K562 (cell line): ENCODE measurements around the gene YPEL3. TPM values are rescaled to one million over a fixed set of nuclear protein-coding genes. Genes with fewer than 3 reads are reported as not detected.

Experiments used
- ATAC-seq: fragments of 200-7000 bp; cut with Tn5 transposase; 3 replicates; pipeline ENCODE4 v1.9.1; 2020; ENCODE audit warnings: moderate library complexity
- BruUV-seq: library from RNA; stranded (reverse); fragments of 400-500 nt; replicated peaks from 2 replicates; lab custom pipeline; 2021; lab: Mats Ljungman, UMichigan
- CTCF ChIA-PET: fragments of 300-600 bp; formaldehyde crosslinking; extraction: SDS; loops from one replicate; lab custom pipeline; 2021; ENCODE audit warnings: low intra/inter-chr PET ratio; lab: Yijun Ruan, JAX
- POLR2A ChIA-PET: fragments of 300-600, 350-650 bp; sonication (Branson Sonifier 250); formaldehyde crosslinking; extraction: SDS; loops from one replicate; lab custom pipeline; 2021; ENCODE audit warnings: antibody characterized with exemption, inconsistent platforms; lab: Yijun Ruan, JAX
- DNase-seq, 4 experiments: peaks; one replicate each; pipeline versions ENCODE4 v3.0.0 to v3.0.0-alpha.2; 2011 to 2018; ENCODE audit warnings: low spot score in 3 of 4, mixed read lengths in 3 of 4; ENCODE audit errors: extremely low read depth in 1 of 4
- FAIRE-seq: peaks from 2 replicates; lab custom pipeline; 2011; peaks lifted over from hg19 to GRCh38; lab: Jason Lieb, UNC
- H2AFZ ChIP-seq: 2 replicates; pipeline ENCODE4 v1.6.0; 2011; ENCODE audit warnings: low read depth, low read length, control low read depth, inconsistent platforms
- H3K27ac ChIP-seq: fragments of 200-600 bp; 3 replicates; pipeline ENCODE4 v1.8.0; 2011; ENCODE audit warnings: low read depth, mild to moderate bottlenecking, control low read depth, inconsistent platforms, low read length, moderate library complexity, mixed read lengths; ENCODE audit errors: extremely low read depth
- H3K27me3 ChIP-seq, 2 experiments: fragments of 300-600 bp in 1 of 2; 2 replicates in 1 of 2; 3 replicates in 1 of 2; pipeline versions ENCODE4 v1.6.0 to v1.8.0; 2011; ENCODE audit warnings: inconsistent platforms in 2 of 2, low read length in 2 of 2, mild to moderate bottlenecking in 1 of 2, mixed read lengths in 1 of 2, moderate library complexity in 1 of 2; ENCODE audit not compliant: control insufficient read depth in 2 of 2, insufficient read depth in 2 of 2
- H3K36me3 ChIP-seq: fragments of 300-600 bp; 3 replicates; pipeline ENCODE4 v1.8.0; 2011; ENCODE audit warnings: mild to moderate bottlenecking, low read length, inconsistent platforms; ENCODE audit not compliant: control insufficient read depth, insufficient read depth
- H3K4me1 ChIP-seq, 2 experiments: fragments of 200-600 bp in 1 of 2; replicated peaks in 1 of 2; 2 replicates in 1 of 2; 3 replicates in 1 of 2; pipeline versions ENCODE4 v1.5.1 to v1.8.0; 2011; ENCODE audit warnings: inconsistent platforms in 2 of 2, low read length in 2 of 2, mild to moderate bottlenecking in 1 of 2, mixed read lengths in 1 of 2, moderate library complexity in 1 of 2; ENCODE audit not compliant: control insufficient read depth in 2 of 2, insufficient read depth in 2 of 2
- H3K4me2 ChIP-seq: 2 replicates; pipeline ENCODE4 v1.6.1; 2011; ENCODE audit warnings: low read length, control low read depth, inconsistent platforms, mixed read lengths; ENCODE audit not compliant: insufficient read depth
- H3K4me3 ChIP-seq: fragments of 200-600 bp; sonication (generic), shearing (Covaris generic); 2 replicates; pipeline ENCODE4 v1.5.1; 2016; ENCODE audit warnings: control low read depth, inconsistent platforms
- H3K79me2 ChIP-seq: fragments of 200-600 bp; 3 replicates; pipeline ENCODE4 v1.8.0; 2011; ENCODE audit warnings: low read length, inconsistent platforms; ENCODE audit not compliant: control insufficient read depth, insufficient read depth
- H3K9ac ChIP-seq, 2 experiments: 2 replicates each; pipeline versions ENCODE4 v1.6.0 to v1.6.1; 2011; ENCODE audit warnings: low read depth in 2 of 2, low read length in 2 of 2, control low read depth in 1 of 2, inconsistent platforms in 1 of 2, mild to moderate bottlenecking in 1 of 2, mixed read lengths in 1 of 2; ENCODE audit not compliant: insufficient read depth in 1 of 2
- H3K9me1 ChIP-seq: one replicate; pipeline ENCODE4 v1.6.0; 2011; ENCODE audit warnings: inconsistent platforms, mild to moderate bottlenecking, low read length, moderate library complexity; ENCODE audit not compliant: control insufficient read depth, insufficient read depth
- H3K9me3 ChIP-seq: replicated peaks from 2 replicates; pipeline ENCODE4 v1.5.1; 2011; ENCODE audit warnings: low read depth, low read length, inconsistent platforms; ENCODE audit not compliant: control insufficient read depth, insufficient read depth
- H4K20me1 ChIP-seq: replicated peaks from 2 replicates; pipeline ENCODE4 v1.6.1; 2011; ENCODE audit warnings: low read length, inconsistent platforms, mixed read lengths; ENCODE audit not compliant: control insufficient read depth, insufficient read depth
- ARNT ChIP-seq, 2 experiments: fragments of 450-650 bp; IDR thresholded peaks; 2 replicates each; pipeline ENCODE4 v1.6.1; 2016; ENCODE audit warnings: mild to moderate bottlenecking in 1 of 2
- FOXA1 ChIP-seq: fragments of 450-650 bp; IDR thresholded peaks from 2 replicates; pipeline ENCODE4 v1.6.1; 2016; ENCODE audit warnings: mild to moderate bottlenecking, borderline replicate concordance
- HDGF ChIP-seq: fragments of 450-650 bp; IDR thresholded peaks from 2 replicates; pipeline ENCODE4 v1.6.1; 2016
- IRF2 ChIP-seq: sonication (generic); formaldehyde crosslinking; IDR thresholded peaks from 2 replicates; pipeline ENCODE4 v1.8.1; 2022; ENCODE audit warnings: mild to moderate bottlenecking, missing genetic modification reagents
- KDM2B ChIP-seq: fragments of 250-450 bp; sonication (Bioruptor Pico); IDR thresholded peaks from 2 replicates; pipeline ENCODE4 v1.8.0; 2021; ENCODE audit warnings: mild to moderate bottlenecking, moderate library complexity
- MAX ChIP-seq: sonication (generic); formaldehyde crosslinking; IDR thresholded peaks from 2 replicates; pipeline ENCODE4 v1.9.0; 2022; ENCODE audit warnings: mild to moderate bottlenecking, missing genetic modification reagents
- MXI1 ChIP-seq: IDR thresholded peaks from 2 replicates; pipeline ENCODE4 v1.6.1; 2011; ENCODE audit warnings: low read depth, mild to moderate bottlenecking, improper control_type of control experiment, low read length
- POLR2AphosphoS5 ChIP-seq: IDR thresholded peaks from 2 replicates; pipeline ENCODE4 v1.6.1; 2011; ENCODE audit warnings: mild to moderate bottlenecking, low read depth, low read length, moderate library complexity; ENCODE audit not compliant: control insufficient read depth, insufficient read depth
- RB1 ChIP-seq: fragments of 450-650 bp; IDR thresholded peaks from 2 replicates; pipeline ENCODE4 v1.6.1; 2017; ENCODE audit warnings: low read depth, mild to moderate bottlenecking
- SAFB ChIP-seq: fragments of 200-400 bp; formaldehyde crosslinking; IDR thresholded peaks from 2 replicates; pipeline ENCODE4 v1.6.1; 2017; ENCODE audit warnings: low read depth, low read length, borderline replicate concordance
- SMARCB1 ChIP-seq: IDR thresholded peaks from 2 replicates; pipeline ENCODE4 v1.6.1; 2011; ENCODE audit warnings: improper control_type of control experiment, low read depth; ENCODE audit not compliant: insufficient read length
- TAF1 ChIP-seq: IDR thresholded peaks from 2 replicates; pipeline ENCODE4 v1.6.1; 2011; ENCODE audit warnings: mild to moderate bottlenecking, low read length, moderate library complexity; ENCODE audit not compliant: insufficient read depth, control insufficient read depth, severe bottlenecking; ENCODE audit errors: extremely low read depth
- ZNF24 ChIP-seq: fragments of 450-650 bp; IDR thresholded peaks from 2 replicates; pipeline ENCODE4 v1.6.1; 2016
- ZNF277 ChIP-seq: fragments of 250-450 bp; sonication (Bioruptor Pico); IDR thresholded peaks from 2 replicates; pipeline ENCODE4 v1.8.0; 2022; ENCODE audit warnings: inconsistent platforms, mild to moderate bottlenecking, moderate library complexity, borderline replicate concordance
- WGBS: fragments of 100-300 bp; shearing (Covaris generic); methylation state at CpG from one replicate; pipeline ENCODE4 v1.1.6; 2016; ENCODE audit warnings: low coverage, mixed read lengths; ENCODE audit not compliant: insufficient coverage; ENCODE audit errors: missing lambda C conversion rate; 5-methylcytosine and 5-hydroxymethylcytosine counted together
- in situ Hi-C: fragments of 300-500 bp; cut with MboI; formaldehyde crosslinking; loops from 4 replicates; pipeline ENCODE4 v1.15.0; 2018; ENCODE audit warnings: inconsistent platforms, mixed read lengths
- intact Hi-C: fragments of 100-400 bp; cut with micrococcal nuclease; formaldehyde crosslinking; loops from 2 replicates; pipeline ENCODE4 v1.14.2; 2022
- polyA plus RNA-seq, 8 experiments: library from polyadenylated mRNA; depleted of rRNA in 4 of 8; stranded (reverse) in 5 of 8; unstranded in 3 of 8; fragments of >200 nt; fragmentation: Nextera tagmentation in 2 of 8; fragmentation: Illumina TruSeq in 1 of 8; extraction: Ambion mirVana in 2 of 8; extraction: Trizol in 1 of 8; gene quantifications; 2 replicates each; pipeline versions ENCODE4 v1.2.1 to v1.2.3, GENCODE V29; 2011 to 2014; ENCODE audit warnings: inconsistent platforms in 1 of 8, missing spikeins in 1 of 8
- total RNA-seq, 7 experiments: library from RNA; depleted of rRNA in 6 of 7; stranded (reverse); fragments of >200 nt in 6 of 7; fragmentation: Illumina TruSeq in 2 of 7; extraction: Trizol in 2 of 7; gene quantifications; 2 replicates each; pipeline versions ENCODE4 v1.2.1 to v1.2.3, GENCODE V29; 2011 to 2021; ENCODE audit warnings: low replicate concordance in 1 of 7

The YPEL3 gene
- total and polyA plus RNA-seq, 9 of the 15 experiments (the other 6 are each of a cell fraction or from before 2014, with no cell fraction given), result 0.41 to 15.0 (median 2.9) TPM

GRCh38 chr16:30051518-30051917 is 44.5 kb downstream of the YPEL3 start (continued):
- TF ChIP-seq MAX (CRISPR knock-in tag), result peak; percentile 36; the same call in 1 of the 2 replicates

- Histone ChIP-seq H3K9me1 (no peaks in the 10 kb centered on the region), H3K79me2 (peaks cover 14% of the 10 kb centered on the region; the same call in 2 of the 3 replicates), H2AFZ (no peak overlapping the region), H3K9ac (peak overlapping the region in 1 of 2 experiments; percentile 39; a peak in 1 of 4 replicates), H3K36me3 (no peaks in the 10 kb centered on the region), H3K27ac (no peak overlapping the region), H4K20me1 (peaks cover 4% of the 10 kb centered on the region; the same call in 1 of the 2 replicates), H3K9me3 (no peaks in the 10 kb centered on the region), H3K4me1 (peaks cover 18 to 32% of the 10 kb centered on the region in 2 experiments), H3K4me2 (no peak overlapping the region), H3K4me3 (no peak overlapping the region), H3K27me3 (no peaks in the 10 kb centered on the region; a peak in 1 of 5 replicates)
- TF ChIP-seq RB1 (no peak), KDM2B (CRISPR knock-in tag) (no peak), MXI1 (no peak), POLR2AphosphoS5 (no peak), ARNT (IDR thresholded peaks at IDR 0.05) (no peak), SMARCB1 (no peak), FOXA1 (no peak), HDGF (no peak), TAF1 (no peak), IRF2 (CRISPR knock-in tag) (no peak), ZNF24 (no peak), SAFB (no peak), ZNF277 (CRISPR knock-in tag) (no peak)
- DNase-seq (no peak), FAIRE-seq (no peak), ATAC-seq (no peak)
- BruUV-seq, result no TSS peak
- POLR2A ChIA-PET, result no interaction called here
- intact Hi-C loops, result loop anchor here (5.0 kb wide), 1 partner anchor 42 kb away; the partner anchor contains the start of gene TBX6
- in situ Hi-C loops, result no loop called here
- 78% methylated on average over 6 of the region's 8 CpGs for WGBS
- CTCF ChIA-PET, result interaction anchor here (0.7 kb wide), 1 partner anchor 43 kb away, joined by 3 read pairs; no protein-coding TSS in a partner anchor
Measured at GRCh38 chr16:30049871-30050270, 46.1 kb downstream of the YPEL3 start.
